Activated T-helper 2 cell treated with anti-CD3 and anti-CD28 coated beads, Interferon-gamma antibody, Interleukin-2, Interleukin-4, amounts not matched to agents 10 μg/mL and 5 μg/mL and 100 μg/mL, durations not matched to agents 14 hours and 24 hours and 36 hours (primary cell): ENCODE measurements around the gene HBE1. TPM values are rescaled to one million over a fixed set of nuclear protein-coding genes. Genes with fewer than 3 reads are reported as not detected.
"Not testable (repeated sequence)": the region's sequence is repeated elsewhere in the genome, so short reads cannot be mapped to it uniquely, and the experiment has no call there.

Source experiments
- DNase-seq: peaks from one replicate; pipeline ENCODE4 v3.0.0; 2021; ENCODE audit warnings: low spot score
- H3K27ac Mint-ChIP-seq: one replicate; pipeline ENCODE4 v1.8.0; 2021; ENCODE audit warnings: mixed read lengths
- H3K27me3 Mint-ChIP-seq: one replicate; pipeline ENCODE4 v1.8.0; 2021; ENCODE audit warnings: low read depth, mixed read lengths
- H3K36me3 Mint-ChIP-seq: one replicate; pipeline ENCODE4 v1.8.0; 2021; ENCODE audit warnings: low read depth, mixed read lengths
- H3K4me1 Mint-ChIP-seq: one replicate; pipeline ENCODE4 v1.8.0; 2021; ENCODE audit warnings: low read depth, mixed read lengths
- H3K4me3 Mint-ChIP-seq: one replicate; pipeline ENCODE4 v1.8.0; 2021; ENCODE audit warnings: low read depth, mild to moderate bottlenecking, moderate library complexity, mixed read lengths
- H3K9me3 Mint-ChIP-seq: one replicate; pipeline ENCODE4 v1.8.0; 2021; ENCODE audit warnings: mixed read lengths
- intact Hi-C: fragments of 100-400 bp; cut with micrococcal nuclease; formaldehyde crosslinking; loops from one replicate; pipeline ENCODE4 v1.15.1; 2023
- total RNA-seq: library from RNA; stranded (reverse); gene quantifications from 2 replicates; pipeline ENCODE4 v1.2.3, GENCODE V29; 2022

HBE1 gene
- total RNA-seq, 1 donor from 2014 or later, result not detected

GRCh38 chr11:5258543-5259262, 11.0 kb downstream of the HBE1 start:
- H3K36me3 Mint-ChIP-seq, result no peaks in the 10 kb centered on the region
- no peaks in the 10 kb centered on the region for H3K4me1 Mint-ChIP-seq
- H3K27ac Mint-ChIP-seq, result no peak overlapping the region
- H3K9me3 Mint-ChIP-seq, result no peaks in the 10 kb centered on the region
- no peak for DNase-seq
- H3K27me3 Mint-ChIP-seq, result no peaks in the 10 kb centered on the region
- intact Hi-C loops, result no loop called here
- no peak overlapping the region for H3K4me3 Mint-ChIP-seq

GRCh38 chr11:5257296-5257695, 12.4 kb downstream of the HBE1 start:
- intact Hi-C loops, result no loop called here

DNA sequence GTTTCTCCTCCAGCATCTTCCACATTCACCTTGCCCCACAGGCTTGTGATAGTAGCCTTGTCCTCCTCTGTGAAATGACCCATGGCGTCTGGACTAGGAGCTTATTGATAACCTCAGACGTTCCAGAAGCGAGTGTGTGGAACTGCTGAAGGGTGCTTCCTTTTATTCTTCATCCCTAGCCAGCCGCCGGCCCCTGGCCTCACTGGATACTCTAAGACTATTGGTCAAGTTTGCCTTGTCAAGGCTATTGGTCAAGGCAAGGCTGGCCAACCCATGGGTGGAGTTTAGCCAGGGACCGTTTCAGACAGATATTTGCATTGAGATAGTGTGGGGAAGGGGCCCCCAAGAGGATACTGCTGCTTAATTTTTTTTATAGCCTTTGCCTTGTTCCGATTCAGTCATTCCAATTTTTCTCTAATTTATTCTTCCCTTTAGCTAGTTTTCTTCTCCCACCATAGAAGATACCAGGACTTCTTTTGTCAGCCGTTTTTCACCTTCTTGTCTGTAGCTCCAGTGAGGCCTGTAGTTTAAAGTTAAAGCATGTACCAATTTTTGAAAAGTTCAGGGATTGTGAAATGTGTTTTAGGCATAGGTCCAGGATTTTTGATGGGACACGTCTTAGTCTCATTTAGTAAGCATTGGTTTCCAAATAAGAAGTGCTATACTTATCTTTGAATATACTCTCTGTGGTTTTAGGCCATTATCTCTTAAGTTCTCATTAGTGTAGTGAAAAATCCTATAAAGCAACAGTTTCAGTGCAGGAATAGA, 14.9 kb downstream of the HBE1 start, which contains the start of gene HBG2:
Gene HBG2, minus strand, starts transcription at position 136 of the 768 bp plus-strand sequence. Its CDS starts 53 bp downstream, at position 83.
- H3K4me1 Mint-ChIP-seq, DNase-seq, H3K27me3 Mint-ChIP-seq, H3K4me3 Mint-ChIP-seq, H3K36me3 Mint-ChIP-seq, H3K27ac Mint-ChIP-seq, intact Hi-C loops, H3K9me3 Mint-ChIP-seq: not testable (repeated sequence)

More at GRCh38 chr11:5257296-5257695, 12.4 kb downstream of the HBE1 start:
- Mint-ChIP-seq H3K4me1 (no peaks in the 10 kb centered on the region), H3K9me3 (no peaks in the 10 kb centered on the region), H3K4me3 (no peak overlapping the region), H3K27me3 (no peaks in the 10 kb centered on the region), H3K36me3 (no peaks in the 10 kb centered on the region), H3K27ac (no peak overlapping the region)
- no peak for DNase-seq

- DNase-seq, intact Hi-C loops, H3K4me3 Mint-ChIP-seq, H3K9me3 Mint-ChIP-seq, H3K27me3 Mint-ChIP-seq, H3K4me1 Mint-ChIP-seq, H3K36me3 Mint-ChIP-seq, H3K27ac Mint-ChIP-seq: not testable (repeated sequence)
Measured at GRCh38 chr11:5254023-5254422, 15.7 kb downstream of the HBE1 start.

GRCh38 chr11:5253440-5253839, 16.3 kb downstream of the HBE1 start:
- intact Hi-C loops, H3K4me3 Mint-ChIP-seq, H3K9me3 Mint-ChIP-seq, H3K27me3 Mint-ChIP-seq, H3K27ac Mint-ChIP-seq, H3K36me3 Mint-ChIP-seq, H3K4me1 Mint-ChIP-seq, DNase-seq: not testable (repeated sequence)

DNA sequence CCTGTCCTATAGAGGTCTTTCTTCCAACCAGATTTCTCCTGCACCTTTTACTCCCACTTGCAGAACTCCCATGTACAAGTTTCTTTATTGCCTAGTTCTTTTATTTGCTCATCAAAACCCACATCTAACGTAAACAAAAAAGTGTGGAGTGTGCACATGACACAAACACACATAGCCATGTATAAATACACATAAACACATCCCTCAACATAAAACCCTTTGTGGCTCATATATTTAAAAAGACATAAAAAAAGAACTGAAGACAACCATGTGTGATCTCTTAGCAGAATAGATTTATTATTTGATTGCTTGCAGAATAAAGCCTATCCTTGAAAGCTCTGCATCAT, 16.9 kb downstream of the HBE1 start:
- no peaks in the 10 kb centered on the region for H3K36me3 Mint-ChIP-seq
- H3K27ac Mint-ChIP-seq, result no peak overlapping the region
- no peak overlapping the region for H3K4me3 Mint-ChIP-seq
- H3K27me3 Mint-ChIP-seq, result no peaks in the 10 kb centered on the region
- DNase-seq, result no peak
- intact Hi-C loops, result no loop called here
- H3K9me3 Mint-ChIP-seq, result no peaks in the 10 kb centered on the region
- H3K4me1 Mint-ChIP-seq, result no peaks in the 10 kb centered on the region

DNA sequence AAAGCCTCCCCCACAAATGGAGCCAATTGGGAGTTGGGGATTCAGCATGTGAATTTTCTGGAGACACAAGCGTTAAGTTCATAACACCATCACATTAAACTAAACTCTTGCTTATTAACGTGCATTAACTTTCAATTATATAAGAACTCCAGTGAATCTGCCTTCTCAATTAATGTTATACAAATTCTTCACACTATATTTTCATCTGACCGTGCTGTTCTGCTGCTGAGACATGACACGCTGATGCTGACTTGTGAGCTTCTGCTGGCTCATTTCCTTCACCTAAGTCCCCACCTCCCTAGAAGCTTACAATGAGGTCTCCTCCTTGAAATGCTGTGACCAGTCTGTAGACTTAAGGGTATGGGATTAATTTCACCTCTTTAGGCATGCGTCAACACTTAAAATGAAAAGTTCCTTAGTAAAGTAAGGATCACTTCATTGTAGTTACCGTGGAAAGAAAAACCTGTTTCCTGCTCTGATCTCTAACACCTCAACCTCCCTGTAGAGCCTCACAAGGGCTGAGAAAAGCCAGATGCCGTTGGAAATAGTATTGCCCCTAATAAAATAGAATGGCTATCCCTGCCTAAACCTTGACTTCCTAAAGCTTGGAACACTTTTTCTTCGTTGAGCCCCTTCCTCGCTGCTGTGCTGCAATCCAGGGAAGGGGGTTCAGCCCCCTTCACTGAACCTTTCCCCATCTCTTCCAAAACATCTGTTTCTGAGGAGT, 17.4 kb downstream of the HBE1 start:
- Mint-ChIP-seq H3K36me3 (no peaks in the 10 kb centered on the region), H3K4me3 (no peak overlapping the region), H3K27me3 (no peaks in the 10 kb centered on the region), H3K4me1 (no peaks in the 10 kb centered on the region), H3K27ac (no peak overlapping the region), H3K9me3 (no peaks in the 10 kb centered on the region)
- intact Hi-C loops, result no loop called here
- DNase-seq, result no peak

DNA sequence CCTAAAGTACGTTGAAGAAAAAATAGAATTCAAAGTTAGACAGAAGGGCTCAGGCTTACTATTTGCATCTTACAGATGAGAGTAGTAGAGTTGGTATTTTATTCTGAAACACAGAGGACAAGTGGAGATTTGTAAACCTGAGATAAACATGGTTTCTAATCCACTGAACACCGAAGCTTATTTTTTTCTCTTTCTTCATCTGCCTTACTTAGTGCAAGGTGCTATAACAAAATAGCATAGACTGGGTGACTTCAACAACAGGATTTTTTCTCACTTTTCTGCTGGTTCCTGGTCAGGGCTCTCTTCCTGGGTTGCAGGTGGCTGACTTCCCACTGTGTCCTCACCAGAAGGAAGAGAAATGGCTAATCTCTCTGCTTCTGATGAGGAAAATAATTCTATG, 18.0 kb downstream of the HBE1 start:
- DNase-seq, result no peak
- Mint-ChIP-seq H3K27ac (no peak overlapping the region), H3K4me1 (no peaks in the 10 kb centered on the region), H3K4me3 (no peak overlapping the region), H3K36me3 (no peaks in the 10 kb centered on the region), H3K9me3 (no peaks in the 10 kb centered on the region), H3K27me3 (no peaks in the 10 kb centered on the region)
- intact Hi-C loops, result no loop called here

GRCh38 chr11:5250543-5251204, 19.1 kb downstream of the HBE1 start:
- no peak for DNase-seq
- intact Hi-C loops, result no loop called here
- H3K27ac Mint-ChIP-seq, result no peak overlapping the region
- H3K4me3 Mint-ChIP-seq, result no peak overlapping the region
- no peaks in the 10 kb centered on the region for H3K4me1 Mint-ChIP-seq
- H3K27me3 Mint-ChIP-seq, result no peaks in the 10 kb centered on the region
- H3K36me3 Mint-ChIP-seq, result no peaks in the 10 kb centered on the region
- H3K9me3 Mint-ChIP-seq, result no peaks in the 10 kb centered on the region

GRCh38 chr11:5249807-5250396, 19.8 kb downstream of the HBE1 start, which contains the start of gene HBG1:
Gene HBG1, minus strand, starts transcription at chr11:5249857. Its CDS starts 53 bp downstream, at chr11:5249804.
- H3K4me3 Mint-ChIP-seq, H3K36me3 Mint-ChIP-seq, H3K9me3 Mint-ChIP-seq, H3K4me1 Mint-ChIP-seq, H3K27me3 Mint-ChIP-seq, intact Hi-C loops, H3K27ac Mint-ChIP-seq, DNase-seq: not testable (repeated sequence)

DNA sequence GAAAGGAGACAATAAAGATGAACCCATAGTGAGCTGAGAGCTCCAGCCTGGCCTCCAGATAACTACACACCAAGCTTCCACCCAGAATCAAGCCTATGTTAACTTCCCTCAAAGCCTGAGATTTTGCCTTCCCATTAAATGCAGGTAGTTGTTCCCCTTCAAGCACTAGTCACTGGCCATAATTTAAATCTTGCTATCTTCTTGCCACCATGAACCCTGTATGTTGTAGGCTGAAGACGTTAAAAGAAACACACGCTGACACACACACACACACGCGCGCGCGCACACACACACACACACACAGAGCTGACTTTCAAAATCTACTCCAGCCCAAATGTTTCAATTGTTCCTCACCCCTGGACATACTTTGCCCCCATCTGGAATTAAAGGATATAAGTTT, 21.2 kb downstream of the HBE1 start:
- H3K36me3 Mint-ChIP-seq, DNase-seq, H3K27me3 Mint-ChIP-seq, H3K9me3 Mint-ChIP-seq, intact Hi-C loops, H3K27ac Mint-ChIP-seq, H3K4me3 Mint-ChIP-seq, H3K4me1 Mint-ChIP-seq: not testable (repeated sequence)

DNA sequence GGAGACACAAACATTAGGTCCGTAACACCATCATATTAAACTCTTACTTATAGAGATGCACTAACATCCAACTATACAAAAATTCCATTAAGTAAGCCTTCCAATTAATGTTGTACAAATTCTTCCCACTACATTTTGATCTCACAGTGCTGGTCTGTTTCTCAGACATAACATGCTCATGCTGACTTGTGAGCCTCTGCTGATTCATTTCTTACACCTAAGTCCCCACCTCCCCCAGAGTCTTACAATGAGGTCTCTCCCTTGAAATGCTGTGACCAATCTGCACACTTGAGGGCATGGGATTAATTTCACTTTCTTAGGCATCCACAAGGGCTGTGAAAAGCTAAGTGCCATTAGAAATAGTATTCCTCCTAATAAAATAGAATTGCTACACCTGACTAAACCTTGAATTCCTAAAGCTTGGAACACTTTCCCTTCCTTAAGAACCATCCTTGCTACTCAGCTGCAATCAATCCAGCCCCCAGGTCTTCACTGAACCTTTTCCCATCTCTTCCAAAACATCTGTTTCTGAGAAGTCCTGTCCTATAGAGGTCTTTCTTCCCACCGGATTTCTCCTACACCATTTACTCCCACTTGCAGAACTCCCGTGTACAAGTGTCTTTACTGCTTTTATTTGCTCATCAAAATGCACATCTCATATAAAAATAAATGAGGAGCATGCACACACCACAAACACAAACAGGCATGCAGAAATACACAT, 22.1 kb downstream of the HBE1 start:
- DNase-seq, result no peak
- Mint-ChIP-seq H3K36me3 (no peaks in the 10 kb centered on the region), H3K27me3 (no peaks in the 10 kb centered on the region), H3K4me3 (no peak overlapping the region), H3K9me3 (no peaks in the 10 kb centered on the region), H3K27ac (no peak overlapping the region), H3K4me1 (peaks cover 4% of the 10 kb centered on the region)
- intact Hi-C loops, result no loop called here
